Measurements from ENCODE around the gene LTN1.

DNA sequence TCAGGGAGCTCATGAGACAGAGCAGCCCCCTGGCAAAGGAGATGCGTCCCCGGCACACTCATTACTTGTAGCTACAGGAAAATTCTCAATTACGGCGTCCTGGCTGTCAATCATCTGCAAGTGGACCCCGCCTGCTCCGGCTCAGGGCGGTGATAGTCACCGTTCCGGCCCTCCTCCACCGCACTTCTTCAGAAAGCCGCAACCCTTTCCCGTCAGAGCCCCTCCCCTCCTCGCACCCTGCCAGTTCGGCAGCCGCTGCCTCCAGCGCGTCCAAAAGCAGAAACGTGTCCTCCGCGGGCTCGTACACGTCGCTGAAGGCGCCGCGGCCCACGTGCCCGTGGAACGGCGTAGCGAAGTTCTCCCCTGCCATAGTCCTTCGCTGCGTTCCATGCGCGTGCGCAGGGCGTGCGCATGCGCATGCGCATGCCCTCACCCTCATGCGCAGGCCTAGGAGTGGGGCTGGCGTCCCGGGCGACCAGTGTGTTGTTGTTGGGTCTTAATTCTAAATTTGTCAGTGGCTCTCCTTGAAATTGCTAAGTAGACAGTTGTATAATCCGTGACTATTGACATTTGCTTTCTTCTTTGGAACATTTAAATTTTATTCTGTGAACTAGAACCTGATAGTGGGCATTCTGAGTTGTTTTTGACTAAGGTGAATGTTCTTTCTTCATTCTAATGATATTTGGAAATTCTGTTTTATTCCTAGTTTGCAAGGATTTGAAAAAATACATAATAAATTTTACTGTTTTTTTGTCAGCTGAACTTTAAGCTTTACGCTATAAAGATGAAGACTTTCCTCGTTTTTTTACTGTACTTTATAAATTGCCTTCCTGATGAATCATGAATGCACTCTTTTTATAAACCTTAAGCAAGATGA lies 107.5 kb downstream of the LTN1 start:
- peak; percentile 73 for TF ChIP-seq POLR2A (IDR thresholded peaks at IDR 0.05; ENCODE audit: low read depth, low read length)
- peak; percentile 73 for TF ChIP-seq POLR2AphosphoS5 (IDR thresholded peaks at IDR 0.05; ENCODE audit: low read depth, low read length)
- peak; percentile 49 for TF ChIP-seq TAF1 (IDR thresholded peaks at IDR 0.05; ENCODE audit: low read depth, low read length)

All from GM12891 (cell line).